NCI-H2227 (cell line): ENCODE results near the gene VIT.
"Not testable (repeated sequence)": the region's sequence is repeated elsewhere in the genome, so short reads cannot be mapped to it uniquely, and the experiment has no call there.

Source experiments
- DNase-seq: peaks from one replicate; lab custom pipeline; 2025; ENCODE audit not compliant: unreplicated experiment; lab: John Stamatoyannopoulos, UW

VIT gene

DNA sequence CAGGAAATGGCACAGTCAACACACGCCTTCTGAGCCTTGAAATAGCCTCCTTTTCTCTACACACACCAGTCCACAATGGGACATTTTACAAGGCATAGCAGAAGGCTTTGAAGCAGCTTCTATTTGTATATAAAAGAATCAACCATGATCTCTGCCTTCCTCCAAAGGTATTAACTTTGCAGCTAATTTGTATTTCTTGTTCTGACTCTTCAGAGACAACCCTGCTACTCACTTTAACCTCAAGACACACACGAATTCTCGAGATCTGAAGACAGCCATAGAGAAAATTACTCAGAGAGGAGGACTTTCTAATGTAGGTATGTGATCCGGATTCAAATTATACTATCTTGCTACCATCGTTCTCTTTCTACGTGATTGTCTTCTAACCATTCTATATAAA lies 104.6 kb downstream of the VIT start:
- DNase-seq: no peak

DNA sequence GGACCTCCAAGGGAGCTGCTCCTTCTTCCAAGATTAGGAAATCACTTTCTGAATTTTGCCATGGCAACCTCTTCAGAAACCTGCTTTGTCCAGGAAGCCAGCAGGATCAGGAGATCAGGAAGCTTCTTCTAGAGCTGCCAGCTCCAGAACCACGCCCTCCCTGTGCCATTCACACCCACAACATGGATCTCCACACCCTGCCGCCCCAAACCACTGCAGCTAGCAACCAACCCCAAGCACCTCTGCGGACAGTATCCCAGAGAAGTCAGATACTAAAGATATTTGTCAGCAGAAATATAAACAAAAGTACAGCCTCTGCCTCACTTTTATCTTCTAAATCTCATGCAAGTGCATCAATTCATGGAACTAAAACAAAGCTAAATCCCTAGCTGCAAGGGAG lies 106.4 kb downstream of the VIT start:
- DNase-seq: no peak

DNA sequence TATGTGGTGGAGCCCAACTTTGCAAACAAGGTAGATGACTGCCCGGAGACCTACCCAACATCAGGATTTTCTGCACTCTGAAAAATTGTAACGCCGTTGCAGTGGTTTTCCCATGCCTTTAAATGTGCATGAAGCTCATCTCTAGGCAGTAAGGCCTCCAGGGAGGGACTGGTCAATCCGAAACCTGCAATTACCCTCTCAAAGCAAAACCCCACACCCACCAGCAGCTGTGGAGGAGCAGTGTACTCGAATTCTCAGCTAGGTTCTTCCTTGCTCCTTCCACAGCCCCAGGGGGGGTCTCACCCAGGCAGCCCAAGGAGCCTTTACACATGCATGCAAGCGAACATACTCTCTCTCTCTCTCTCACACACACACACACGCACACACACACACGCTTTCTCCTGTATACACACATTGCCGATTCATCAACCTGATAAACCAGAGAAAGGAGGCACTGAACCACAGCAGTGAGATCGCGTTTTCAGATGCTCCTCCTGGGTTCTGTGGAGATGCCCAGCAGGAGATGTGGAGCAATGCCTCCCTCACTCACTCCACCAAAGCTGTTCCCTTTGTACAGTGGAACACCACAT lies 109.2 kb downstream of the VIT start:
- peak; percentile 74 for DNase-seq

DNA sequence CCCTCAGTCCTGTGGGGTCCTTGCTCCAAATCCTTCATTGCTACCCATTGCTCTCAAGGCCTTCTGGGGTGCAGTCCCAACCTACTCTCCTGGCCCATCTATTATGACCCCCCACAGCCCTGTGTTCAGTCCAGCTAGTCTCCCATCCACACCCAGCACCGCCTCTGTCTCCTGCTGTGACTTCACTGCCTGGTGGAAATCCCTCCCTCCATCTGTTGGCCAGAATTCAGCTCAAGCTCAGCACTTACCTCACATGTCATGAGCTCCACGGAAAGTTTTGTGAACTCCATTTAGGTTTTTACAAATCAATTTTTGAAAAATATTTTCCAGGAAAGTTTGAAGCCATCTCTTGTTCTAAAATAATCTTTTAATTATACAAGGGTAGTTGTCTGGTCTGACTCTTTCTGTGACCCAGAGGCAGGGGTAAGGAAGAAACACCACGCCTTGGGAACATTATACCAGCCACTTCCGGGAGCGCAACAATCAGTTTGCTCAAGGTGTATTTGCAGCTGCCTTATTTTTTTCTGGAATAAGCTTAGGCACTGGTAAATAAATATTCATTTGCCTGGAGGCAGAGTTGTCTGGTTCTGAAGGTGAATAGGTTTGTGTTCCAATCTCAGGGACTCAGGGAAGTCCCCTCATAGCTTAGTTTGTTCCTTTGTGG lies 110.8 kb downstream of the VIT start:
- DNase-seq: no peak

DNA sequence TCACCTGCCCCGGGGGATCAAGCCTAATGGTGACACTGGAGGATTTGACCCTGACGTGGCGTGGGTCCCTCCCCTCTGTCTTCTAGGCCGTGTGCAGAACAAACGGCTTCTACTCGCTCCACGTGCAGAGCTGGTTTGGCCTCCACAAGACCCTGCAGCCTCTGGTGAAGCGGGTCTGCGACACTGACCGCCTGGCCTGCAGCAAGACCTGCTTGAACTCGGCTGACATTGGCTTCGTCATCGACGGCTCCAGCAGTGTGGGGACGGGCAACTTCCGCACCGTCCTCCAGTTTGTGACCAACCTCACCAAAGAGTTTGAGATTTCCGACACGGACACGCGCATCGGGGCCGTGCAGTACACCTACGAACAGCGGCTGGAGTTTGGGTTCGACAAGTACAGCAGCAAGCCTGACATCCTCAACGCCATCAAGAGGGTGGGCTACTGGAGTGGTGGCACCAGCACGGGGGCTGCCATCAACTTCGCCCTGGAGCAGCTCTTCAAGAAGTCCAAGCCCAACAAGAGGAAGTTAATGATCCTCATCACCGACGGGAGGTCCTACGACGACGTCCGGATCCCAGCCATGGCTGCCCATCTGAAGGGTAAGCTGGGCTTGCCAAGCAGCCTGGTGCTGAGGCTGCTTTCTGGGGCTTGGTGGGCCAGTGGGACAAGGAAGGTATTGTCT lies 112.0 kb downstream of the VIT start:
- no peak for DNase-seq

DNA sequence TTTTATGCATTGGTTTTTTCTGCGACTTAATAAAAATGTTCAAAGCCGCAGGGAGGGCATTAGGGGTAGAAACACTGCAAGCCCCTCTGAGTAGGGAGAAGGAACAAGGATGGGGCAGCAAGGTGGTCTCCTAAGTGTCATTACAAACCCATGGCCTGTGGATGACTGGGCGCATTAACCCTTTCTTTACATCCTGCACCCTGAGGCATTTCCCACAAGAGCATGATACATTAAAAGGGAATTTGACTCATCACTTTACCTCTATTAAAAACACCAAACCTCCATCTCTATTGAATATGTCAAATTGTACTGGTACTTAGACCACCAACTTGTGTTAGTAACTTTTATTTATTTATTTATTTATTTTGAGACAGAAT lies 112.5 kb downstream of the VIT start:
- no peak for DNase-seq

DNA sequence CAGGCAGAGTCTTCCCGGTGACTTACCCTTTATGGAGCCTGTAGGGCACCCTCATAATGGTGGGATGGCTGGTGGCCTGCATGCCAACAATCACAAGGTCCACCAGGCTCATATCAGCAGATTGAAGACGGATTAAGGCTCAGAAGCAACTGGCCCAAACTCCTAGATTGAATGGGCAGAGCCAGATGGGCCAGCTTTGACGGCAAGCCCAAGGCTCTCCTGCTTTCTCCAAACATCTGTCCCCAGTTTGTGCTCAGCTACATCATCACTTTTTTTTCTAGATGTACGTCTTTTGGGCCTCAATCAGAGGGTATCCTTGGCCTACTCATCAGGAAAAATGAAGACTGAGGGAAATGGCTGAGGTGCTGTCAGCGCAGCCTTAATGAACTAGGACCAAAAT lies 114.6 kb downstream of the VIT start:
- DNase-seq: no peak

DNA sequence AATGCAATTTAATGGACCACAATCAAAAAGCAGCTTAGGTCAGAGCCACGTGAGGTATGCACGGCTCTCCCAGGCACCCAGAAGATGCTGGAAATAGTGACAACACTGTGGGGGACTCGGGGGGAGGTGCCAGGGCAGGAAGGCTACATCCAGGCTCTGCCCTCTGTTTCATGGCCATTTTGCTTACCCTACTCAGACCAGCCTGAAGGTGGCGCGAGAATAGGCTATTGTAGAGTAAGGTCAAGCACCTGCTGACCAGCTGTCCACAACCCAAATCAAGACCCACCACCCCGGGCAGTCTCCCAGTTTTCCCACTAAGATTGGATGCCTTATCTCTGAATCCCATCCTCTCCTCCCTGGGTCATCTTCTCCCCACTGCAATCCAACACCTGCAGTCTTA lies 115.7 kb downstream of the VIT start:
- no peak for DNase-seq

DNA sequence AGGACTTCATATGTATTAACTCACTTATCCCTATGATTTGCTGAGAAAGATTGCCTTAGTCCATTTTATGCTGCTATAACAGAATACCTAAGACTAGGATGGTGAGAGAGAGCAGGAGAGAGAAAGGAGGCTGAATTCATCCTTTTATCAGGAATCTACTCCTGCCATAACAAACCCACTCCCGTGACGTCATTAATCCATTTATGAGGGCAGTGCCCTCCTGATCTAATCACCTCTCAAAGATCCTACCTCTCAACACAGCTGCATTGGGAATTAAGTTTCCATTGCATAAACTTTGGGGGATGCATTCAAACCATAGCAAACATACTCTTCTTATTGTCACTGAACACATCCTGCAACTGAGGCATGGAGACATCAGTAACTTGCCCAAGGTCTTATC lies 122.0 kb downstream of the VIT start:
- DNase-seq: no peak

DNA sequence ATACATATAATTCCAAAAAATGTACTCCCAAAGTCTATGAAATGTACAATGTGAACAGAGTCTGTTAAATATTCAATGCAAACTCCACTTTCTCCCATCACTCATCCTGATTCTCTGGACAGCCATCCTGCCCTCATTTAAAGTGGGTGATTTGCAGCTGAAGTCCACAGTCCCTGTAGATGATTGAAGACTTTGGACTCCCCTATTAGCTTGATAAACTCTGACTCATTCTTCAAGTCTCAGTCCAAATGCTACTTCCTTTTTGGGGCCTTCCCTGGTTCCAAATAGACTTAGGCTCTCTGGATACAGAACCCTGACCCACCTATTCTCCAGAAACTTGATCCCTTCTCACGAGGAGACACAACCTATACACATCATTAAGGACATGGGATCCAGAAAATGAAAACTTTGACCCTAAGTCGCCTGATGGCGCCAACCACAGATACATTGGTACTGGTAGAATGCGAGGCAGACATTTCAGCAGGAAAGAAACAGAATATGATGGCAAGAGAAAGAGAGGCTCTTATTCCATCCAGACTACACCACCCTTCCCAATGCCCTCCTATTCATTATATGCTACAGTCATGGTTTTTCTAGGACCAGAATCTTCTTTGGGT lies 122.7 kb downstream of the VIT start:
- DNase-seq: no peak

DNA sequence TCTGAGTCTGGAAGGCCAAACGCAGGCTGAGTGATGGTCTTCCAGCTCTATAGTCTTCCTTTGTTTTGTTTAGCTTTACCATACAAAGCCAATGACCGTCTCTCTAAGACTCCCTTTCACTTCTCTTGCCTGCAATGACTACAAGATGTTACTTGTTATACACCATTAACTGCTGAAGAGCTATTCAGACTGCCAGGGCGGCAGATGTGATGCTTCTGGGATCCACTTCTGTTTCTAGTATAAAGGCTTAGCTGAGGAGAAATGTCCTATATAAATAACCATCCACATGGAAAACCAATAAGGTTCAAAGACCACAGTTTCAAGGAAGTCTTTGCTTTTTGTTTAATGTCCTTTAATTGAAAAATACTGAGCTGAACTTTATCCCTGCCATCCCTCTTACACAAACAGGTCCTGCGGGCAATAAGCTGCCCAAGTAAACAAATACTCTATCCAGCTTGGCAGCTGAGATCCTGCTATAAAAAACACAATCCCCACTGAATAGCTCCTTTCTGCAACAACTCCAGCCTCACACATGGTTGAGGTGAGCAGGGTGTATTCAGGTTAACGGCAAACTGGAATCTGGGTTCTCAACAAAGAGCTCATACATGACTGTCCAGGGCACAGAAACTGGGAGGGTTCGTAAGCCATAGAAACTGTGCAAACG lies 124.6 kb downstream of the VIT start:
- no peak for DNase-seq

DNA sequence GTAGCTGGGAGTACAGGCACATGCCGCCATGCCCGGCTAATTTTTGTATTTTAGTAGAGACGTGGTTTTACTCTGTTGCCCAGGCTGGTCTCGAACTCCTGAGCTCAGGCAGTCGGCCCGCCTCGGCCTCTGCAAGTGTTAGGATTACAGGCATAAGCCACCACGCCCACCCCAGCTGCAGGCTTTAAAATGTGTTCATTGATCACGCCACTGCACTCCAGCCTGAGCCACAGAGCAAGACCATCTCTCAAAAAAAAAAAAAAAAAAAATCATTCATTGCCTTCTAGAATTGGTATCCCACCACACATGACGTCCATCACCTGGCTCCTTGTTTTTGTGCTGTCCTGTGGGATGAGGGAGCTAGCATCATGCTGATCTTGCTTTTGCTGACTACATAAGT lies 127.4 kb downstream of the VIT start:
- peak; percentile 58 for DNase-seq

DNA sequence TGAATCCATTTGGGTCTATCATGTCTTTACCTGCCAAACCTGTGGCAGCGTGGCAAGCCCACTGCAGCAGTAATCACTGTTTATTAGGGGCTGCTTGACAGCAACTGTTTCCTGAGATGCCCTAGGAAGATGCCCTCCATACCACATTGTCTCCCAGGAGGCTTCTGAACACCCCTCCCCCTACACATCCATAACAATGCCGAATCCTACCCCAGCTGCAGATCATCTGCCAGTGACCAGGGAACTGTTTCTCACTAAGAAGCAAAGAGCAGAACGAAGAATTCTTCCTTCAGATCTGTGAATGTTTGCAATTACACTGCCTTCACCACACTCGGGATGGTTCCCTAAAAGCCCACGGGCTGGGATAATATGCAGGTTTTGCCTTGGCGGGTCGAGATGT lies 127.8 kb downstream of the VIT start:
- DNase-seq: peak; percentile 58

DNA sequence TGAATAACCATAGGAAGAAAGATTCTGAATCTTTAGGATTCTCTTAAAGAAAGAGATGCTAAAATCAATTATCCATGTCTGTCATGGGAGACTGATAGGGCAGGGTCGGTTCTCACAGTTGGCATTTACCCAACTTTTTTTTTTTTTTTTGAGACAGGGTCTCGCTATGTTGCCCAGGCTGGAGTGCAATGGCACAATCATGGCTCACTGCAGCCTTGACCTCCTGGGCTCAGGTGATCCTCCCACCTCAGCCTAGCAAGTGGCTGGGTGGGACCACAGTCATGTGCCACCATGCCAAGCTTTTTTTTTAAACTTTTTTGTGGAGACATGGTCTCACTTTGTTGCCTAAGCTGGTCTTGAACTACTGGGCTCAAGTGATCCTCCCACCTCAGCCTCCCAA lies 128.2 kb downstream of the VIT start:
- DNase-seq: not testable (repeated sequence)

DNA sequence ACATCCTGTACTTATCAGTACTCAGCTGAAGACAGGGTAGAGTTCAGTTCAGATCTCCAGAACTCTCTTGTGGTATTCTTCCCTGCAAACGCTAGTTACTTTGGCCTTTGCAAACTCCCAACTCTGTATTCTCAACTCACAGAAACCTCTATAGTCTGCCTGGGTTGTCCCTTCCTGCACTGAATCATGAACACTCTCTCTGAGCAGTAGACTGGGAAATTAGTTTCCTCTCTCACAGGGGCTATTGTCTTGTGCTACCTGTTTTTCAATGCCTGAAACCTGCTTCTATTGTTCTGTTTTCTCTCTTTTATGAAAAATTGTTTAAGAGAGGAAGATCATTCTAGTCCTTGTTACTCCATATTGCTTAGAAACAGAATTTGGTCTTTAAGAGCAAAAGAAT lies 134.7 kb downstream of the VIT start:
- DNase-seq: no peak

DNA sequence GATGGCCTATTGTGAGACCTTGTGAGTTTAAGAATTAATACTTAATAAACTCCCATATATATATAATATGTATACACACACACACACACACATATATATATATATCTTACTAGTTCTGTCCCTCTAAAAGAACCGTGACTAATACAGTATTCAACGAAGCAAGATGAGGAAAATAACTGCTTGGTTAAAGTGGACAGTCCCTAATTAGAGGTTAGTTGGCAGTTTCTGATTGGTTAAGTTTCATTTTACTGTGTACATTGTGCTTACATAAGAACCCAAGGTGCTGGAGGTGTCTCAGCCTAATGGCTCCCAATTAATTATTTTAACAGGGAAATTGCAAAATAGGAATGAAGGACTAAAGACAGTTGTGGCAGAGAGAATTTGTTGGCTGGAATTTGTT lies 137.7 kb downstream of the VIT start:
- DNase-seq: no peak

DNA sequence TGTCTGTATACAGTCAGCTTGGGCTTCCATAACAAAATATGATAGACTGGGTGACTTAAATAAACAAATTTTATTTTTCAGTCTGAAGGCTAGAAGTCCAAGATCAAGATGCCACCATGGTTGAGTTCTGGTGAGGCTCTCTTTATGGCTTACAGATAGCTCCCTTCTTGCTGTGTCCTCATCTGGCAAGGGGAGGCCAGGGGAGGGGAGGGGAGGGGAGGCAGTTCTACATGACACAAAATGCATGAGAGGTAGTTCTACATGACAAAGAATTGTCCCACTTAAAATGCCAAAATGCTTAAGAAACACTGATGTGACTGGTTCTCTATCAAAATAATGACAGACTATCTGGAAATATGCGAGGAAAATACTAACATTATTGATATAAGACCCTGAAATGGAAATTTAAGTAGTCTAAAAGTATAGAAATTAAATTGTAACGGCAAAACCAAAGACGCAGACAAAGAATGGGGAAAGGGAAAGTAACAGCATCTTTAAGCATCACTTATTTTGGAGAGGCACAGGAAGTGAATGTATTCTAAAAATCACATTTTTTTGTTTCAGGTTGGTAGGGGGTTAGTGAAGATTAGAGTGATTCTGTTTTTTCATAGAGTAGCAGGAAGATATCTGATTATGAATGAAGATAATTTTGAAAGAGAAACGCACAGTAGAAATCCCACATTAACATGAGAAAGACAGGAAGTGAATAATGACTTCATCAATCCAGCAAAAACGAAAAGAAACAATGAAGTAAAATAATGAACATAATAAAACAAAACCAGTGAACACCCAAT lies 138.4 kb downstream of the VIT start:
- no peak for DNase-seq

DNA sequence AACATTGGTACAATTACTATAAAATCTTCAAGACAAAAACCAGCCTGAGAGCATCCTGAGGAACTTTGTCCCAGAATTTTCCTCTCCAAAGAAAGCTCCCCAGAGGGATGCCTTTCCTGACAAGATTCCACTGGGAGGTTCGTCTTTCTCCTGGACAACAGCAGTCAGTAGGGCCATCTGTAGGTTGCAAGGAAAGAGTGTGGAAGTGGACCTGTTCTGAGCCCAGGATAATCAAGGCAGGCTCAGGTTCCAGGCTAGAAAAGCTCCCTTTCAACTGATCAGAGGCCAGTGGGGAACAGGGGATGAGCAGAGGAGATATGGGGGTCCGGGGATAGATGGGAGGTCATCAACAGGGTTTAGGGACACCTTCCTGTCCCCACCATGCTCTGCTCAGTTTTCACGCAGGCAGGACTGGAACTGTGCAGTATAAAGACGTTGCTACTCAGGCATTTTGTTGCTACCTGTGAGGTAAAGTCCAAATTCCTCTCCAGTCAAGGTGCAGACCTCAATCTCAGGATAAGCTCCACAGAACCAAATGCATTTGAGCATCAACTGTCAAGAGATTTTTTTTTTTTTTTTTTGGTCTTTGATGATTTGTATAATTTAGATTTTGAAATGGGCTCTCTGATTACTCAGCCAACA lies 143.6 kb downstream of the VIT start:
- DNase-seq: no peak

DNA sequence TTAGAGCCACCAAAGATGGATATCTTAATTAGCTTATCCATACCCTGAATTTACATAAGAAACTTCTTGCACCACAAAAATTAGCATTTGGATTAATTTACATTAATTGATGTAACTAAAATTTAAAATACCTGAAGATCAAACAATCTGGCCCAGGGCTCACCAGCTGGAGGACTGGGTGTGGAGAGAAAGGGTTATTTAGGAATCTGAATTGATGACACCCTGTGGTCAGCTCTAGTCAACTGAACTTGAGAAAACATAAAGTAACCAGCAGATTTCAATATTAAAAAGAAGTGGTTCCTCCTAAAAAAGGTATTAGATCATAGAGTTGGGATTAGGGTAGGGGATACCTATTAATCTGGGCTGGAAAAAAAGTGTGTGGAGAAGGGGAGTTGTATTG lies 147.3 kb downstream of the VIT start:
- DNase-seq: no peak

DNA sequence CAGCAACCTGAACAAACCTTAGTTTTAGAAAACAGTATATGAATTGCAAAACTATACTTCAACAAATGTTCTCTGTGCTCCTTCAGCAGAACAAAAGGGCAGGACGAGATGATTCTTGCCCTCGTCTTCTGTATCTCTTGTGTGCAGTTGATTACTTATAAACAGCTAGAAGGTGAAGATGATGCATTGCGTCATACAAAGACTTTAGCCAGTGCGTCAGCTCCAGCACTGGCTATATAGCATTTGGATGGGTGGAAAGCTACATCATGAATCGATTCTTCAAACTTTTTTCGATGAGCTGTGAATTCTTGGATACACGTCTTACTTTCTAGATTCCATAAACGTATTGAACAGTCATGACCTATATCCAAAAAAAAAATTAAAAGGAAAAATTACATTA lies 152.8 kb downstream of the VIT start:
- no peak for DNase-seq

DNA sequence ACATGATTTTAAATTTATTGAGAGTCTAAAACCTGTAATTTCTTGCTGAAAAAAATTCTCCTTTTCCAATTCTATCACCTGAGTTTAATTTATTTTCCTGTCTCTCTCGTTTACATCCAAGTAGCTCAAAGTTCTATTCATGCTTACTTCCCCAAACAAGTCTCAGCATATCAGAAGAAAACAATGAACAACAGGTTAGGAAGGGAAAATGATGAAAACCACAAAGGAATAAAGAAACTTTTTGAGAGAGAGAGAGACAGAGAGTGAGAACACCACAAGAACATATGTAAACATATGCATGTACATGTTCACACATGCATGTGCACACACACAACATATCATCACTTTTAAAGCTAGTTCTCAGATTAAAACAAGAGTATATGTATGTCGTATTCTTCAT lies 157.7 kb downstream of the VIT start:
- DNase-seq: no peak
